WTC11 (cell line): ENCODE data around the gene SPATA3.

Experiments
- CTCF ChIP-seq: fragments of 200-600 bp; IDR thresholded peaks from 2 replicates; pipeline ENCODE4 v1.8.0; 2022; ENCODE audit warnings: antibody characterized with exemption
- HMGXB4 ChIP-seq: sonication (generic); formaldehyde crosslinking; IDR thresholded peaks from 2 replicates; pipeline ENCODE4 v1.8.1; 2023; ENCODE audit warnings: mild to moderate bottlenecking, moderate library complexity, missing genetic modification reagents
- NFYB ChIP-seq: sonication (generic); formaldehyde crosslinking; conservative IDR thresholded peaks from 2 replicates; pipeline ENCODE4 v1.8.0; 2022; ENCODE audit warnings: low read depth, missing genetic modification reagents
- TEAD4 ChIP-seq: sonication (generic); formaldehyde crosslinking; IDR thresholded peaks from 2 replicates; pipeline ENCODE4 v1.8.0; 2022; ENCODE audit warnings: mild to moderate bottlenecking, missing genetic modification reagents
- ZNF121 ChIP-seq: sonication (generic); formaldehyde crosslinking; IDR thresholded peaks from 2 replicates; pipeline ENCODE4 v1.8.0; 2023; ENCODE audit warnings: missing genetic modification reagents
- ZNF232 ChIP-seq: sonication (generic); formaldehyde crosslinking; IDR thresholded peaks from 2 replicates; pipeline ENCODE4 v1.8.0; 2022; ENCODE audit warnings: mild to moderate bottlenecking, missing genetic modification reagents

- TF ChIP-seq TEAD4 (CRISPR knock-in tag) (no peak), CTCF (no peak), ZNF232 (no peak), HMGXB4 (CRISPR knock-in tag) (no peak), NFYB (CRISPR knock-in tag) (no peak), ZNF121 (no peak)
Measured at GRCh38 chr2:230950874-230951339, 45.0 kb upstream of the SPATA3 start.
